ENCODE measurements around the gene SRSF3. TPM values are rescaled to one million over a fixed set of nuclear protein-coding genes. Genes with fewer than 3 reads are reported as not detected.

The SRSF3 gene
- 100 to 1,000 TPM; 281 to 422 (median 312) TPM for polyA plus RNA-seq (ENCODE audit: insufficient read length in 10 of 10)
- long read RNA-seq, donor 1, full-length matches to known transcripts, result 204 of 211 reads
- long read RNA-seq, donor 1, partial matches to known transcripts, result 7 of 211 reads
- long read RNA-seq, donor 1, other reads (novel, unspliced or antisense), result 0 of 211 reads
- long read RNA-seq, donor 2, full-length matches to known transcripts, result 170 of 185 reads
- long read RNA-seq, donor 2, partial matches to known transcripts, result 15 of 185 reads
- long read RNA-seq, donor 2, other reads (novel, unspliced or antisense), result 0 of 185 reads
- long read RNA-seq, donor 3, result 0 reads
- long read RNA-seq, donor 4, full-length matches to known transcripts, result 116 of 126 reads
- long read RNA-seq, donor 4, partial matches to known transcripts, result 5 of 126 reads
- long read RNA-seq, donor 4, other reads (novel, unspliced or antisense), result 5 of 126 reads
- long read RNA-seq, donor 5, full-length matches to known transcripts, result 209 of 241 reads
- long read RNA-seq, donor 5, partial matches to known transcripts, result 32 of 241 reads
- long read RNA-seq, donor 5, other reads (novel, unspliced or antisense), result 0 of 241 reads
- long read RNA-seq, donor 6, full-length matches to known transcripts, result 220 of 282 reads
- long read RNA-seq, donor 6, partial matches to known transcripts, result 56 of 282 reads
- long read RNA-seq, donor 6, other reads (novel, unspliced or antisense), result 6 of 282 reads
- long read RNA-seq, donor 7, full-length matches to known transcripts, result 150 of 160 reads
- long read RNA-seq, donor 7, partial matches to known transcripts, result 10 of 160 reads
- long read RNA-seq, donor 7, other reads (novel, unspliced or antisense), result 0 of 160 reads
- long read RNA-seq, donor 8, full-length matches to known transcripts, result 198 of 253 reads
- long read RNA-seq, donor 8, partial matches to known transcripts, result 55 of 253 reads
- long read RNA-seq, donor 8, other reads (novel, unspliced or antisense), result 0 of 253 reads
- long read RNA-seq, donor 9, full-length matches to known transcripts, result 26 of 26 reads
- long read RNA-seq, donor 9, partial matches to known transcripts, result 0 of 26 reads
- long read RNA-seq, donor 9, other reads (novel, unspliced or antisense), result 0 of 26 reads

GRCh38 chr6:36594029-36594815 lies at the start of gene SRSF3:
Gene SRSF3 (plus strand): TSS chr6:36594362. CDS start chr6:36596763, 2,401 bp downstream.
- peak; percentile 98 to 99 (median 98) for DNase-seq

- DNase-seq, result no peak
These were observed 48.3 kb upstream of the SRSF3 start for GRCh38 chr6:36545767-36546307.

DNA sequence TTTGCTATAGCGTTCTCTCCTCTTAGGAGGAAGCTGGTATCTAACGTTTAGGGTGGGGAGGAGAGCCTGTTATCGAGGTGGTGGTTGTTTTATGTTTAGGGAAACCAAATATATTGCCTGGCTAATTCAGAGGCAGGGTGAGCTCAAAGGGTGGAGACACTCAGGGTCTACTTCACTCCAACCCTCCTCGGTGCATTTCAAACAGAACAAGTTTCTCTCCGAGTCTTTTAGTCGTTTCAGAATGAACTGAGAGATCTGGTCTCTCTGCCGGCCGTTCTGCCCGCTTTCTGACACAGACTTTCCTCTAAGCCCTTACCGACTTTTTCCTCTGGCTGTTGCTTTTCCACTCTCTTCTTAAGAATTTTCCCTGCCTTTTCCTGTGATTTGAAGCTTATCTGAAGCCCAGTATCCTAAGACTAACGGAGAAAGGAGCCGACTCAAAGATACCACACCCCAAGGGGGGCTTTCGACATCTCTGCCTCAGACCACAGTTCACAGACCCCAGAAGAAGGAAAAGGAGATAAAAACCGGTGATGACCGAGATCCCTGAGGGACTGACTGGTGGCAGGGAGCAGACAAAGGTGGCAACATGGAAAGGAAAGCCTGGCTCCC lies 47.7 kb upstream of the SRSF3 start:
- DNase-seq, result peak in 2 of 3 donors; percentile 27 to 62

GRCh38 chr6:36546920-36547645 lies 47.1 kb upstream of the SRSF3 start, which contains the start of gene STK38:
Gene STK38 (minus strand): TSS chr6:36547479. CDS start chr6:36540202, 7,277 bp downstream.
- peak; percentile 87 to 96 (median 93) for DNase-seq

DNA sequence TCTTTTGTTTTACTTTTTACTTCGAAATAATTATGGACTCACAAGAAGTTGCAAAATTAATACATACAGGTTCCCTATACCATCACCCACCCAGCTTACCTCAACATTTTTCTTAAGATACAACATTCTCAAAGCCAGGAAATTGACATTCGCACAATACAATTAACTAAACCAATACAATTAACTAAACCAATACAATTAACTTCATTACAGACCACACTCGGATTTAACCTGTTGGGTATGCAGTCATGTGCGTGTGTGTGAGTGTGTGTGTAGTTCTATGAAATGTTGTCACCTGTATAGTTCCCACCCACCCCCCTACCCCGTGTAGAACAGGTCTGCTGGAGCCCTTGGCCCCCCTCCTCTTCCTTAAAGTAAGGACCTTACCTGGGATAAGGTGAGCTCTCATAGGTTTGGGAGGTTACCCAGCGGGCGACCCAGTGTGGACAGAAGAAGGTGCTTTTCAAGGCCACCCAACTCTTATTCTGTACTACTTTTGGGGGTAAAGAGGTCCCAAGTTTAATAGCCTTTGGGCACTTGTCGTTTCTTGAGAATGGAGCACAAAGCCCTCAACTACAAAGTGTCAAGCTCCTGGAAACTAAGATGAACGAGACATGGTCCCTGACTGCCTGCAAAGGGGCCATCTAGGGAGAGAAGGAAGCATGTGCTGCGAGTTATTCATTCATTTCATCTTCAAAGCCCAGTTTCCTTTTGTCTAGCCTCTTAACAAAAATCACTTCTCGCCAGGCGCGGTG lies 46.3 kb upstream of the SRSF3 start:
- DNase-seq, result no peak

DNA sequence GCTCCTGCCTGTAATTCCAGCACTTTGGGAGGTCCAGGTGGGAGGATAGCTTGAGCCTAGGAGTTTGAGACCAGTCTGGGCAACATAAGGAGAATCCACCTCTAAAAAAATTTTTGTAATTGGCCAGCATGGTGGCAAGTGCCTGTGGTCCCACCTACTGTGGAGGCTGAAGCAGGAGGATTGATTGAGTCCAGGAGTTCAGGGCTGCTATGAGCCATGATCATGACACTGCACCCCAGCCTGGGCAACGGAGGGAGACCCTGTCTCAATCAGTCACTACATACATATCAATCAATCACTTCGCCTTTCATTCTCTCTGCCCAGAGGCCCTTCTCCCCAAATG lies 45.8 kb upstream of the SRSF3 start:
- DNase-seq, result no peak

- DNase-seq, result no peak
These were observed 43.6 kb upstream of the SRSF3 start for GRCh38 chr6:36550473-36551000.

- DNase-seq, result no peak
These were observed 38.4 kb upstream of the SRSF3 start for GRCh38 chr6:36555750-36556252.

DNA sequence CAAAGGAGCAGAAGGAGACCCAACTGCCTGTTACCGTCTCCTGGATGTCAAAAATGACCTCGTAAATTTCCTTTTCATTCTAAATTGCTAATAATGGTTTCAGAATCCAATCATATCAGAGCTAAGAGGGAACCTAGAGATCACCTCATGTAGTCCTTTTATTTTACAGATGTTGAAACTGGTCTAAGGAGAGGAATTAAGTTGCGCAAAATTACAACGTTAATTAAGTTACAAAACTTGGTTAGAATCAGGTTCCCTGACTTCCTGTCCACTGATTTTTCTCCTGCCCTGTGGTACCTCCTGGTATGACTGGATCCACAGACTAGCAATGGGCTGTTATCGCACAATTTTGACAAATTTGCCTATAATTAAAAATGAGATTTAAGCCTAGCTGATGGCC lies 37.9 kb upstream of the SRSF3 start:
- DNase-seq, result no peak

- no peak for DNase-seq
These were observed 35.0 kb upstream of the SRSF3 start for GRCh38 chr6:36559011-36559793.

GRCh38 chr6:36560822-36561221 lies 33.3 kb upstream of the SRSF3 start:
- no peak for DNase-seq

DNA sequence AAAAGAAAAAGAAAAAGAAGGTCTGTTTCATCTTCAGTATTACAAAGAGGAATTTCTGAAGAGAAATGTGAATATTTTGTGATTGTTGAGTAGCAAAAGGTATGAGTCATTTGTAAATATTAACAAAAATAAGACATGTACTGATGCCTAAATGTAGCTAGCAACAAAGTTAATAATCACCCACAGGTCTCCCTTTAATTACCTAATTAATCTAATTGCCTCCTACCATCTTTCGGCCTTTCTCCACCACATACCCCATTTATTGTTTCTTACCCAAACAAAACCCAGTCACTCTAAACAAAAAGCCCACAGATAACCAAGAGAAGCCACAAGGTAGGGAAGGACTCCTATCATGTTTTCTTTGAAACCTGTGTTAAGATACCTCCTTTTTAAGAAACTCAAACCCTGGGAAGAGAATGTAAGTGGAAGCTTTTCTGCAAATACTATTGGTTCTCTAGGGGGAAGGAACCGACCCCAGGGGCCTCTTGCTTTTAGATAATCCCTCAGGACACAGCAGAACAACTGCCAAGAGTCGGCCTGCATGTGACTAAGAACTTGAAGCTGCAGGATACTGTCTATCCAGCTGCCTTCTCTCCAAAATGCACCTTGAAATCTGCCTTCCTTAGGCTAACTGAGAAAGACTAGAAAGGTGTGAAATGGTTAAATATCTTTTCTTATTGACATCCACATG lies 30.8 kb upstream of the SRSF3 start:
- no peak for DNase-seq

DNA sequence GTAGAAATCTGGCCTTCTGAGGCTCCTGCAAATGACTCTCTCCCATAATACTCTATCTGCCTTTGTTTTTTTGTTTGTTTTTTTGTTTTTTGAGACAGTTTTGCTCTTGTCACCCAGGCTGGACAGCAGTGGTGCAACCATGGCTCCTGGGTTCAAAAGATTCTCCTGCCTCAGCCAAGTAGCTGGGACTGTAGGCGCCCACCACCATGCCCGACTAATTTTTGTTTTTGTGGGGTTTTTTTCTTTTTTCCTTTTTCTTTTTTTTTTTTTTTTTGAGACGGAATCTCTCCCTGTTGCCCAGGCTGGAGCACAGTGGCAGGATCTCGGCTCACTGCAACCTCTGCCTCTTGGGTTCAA lies 30.3 kb upstream of the SRSF3 start:
- DNase-seq, result no peak

- no peak for DNase-seq
These were observed 27.7 kb upstream of the SRSF3 start for GRCh38 chr6:36566418-36566905.

DNA sequence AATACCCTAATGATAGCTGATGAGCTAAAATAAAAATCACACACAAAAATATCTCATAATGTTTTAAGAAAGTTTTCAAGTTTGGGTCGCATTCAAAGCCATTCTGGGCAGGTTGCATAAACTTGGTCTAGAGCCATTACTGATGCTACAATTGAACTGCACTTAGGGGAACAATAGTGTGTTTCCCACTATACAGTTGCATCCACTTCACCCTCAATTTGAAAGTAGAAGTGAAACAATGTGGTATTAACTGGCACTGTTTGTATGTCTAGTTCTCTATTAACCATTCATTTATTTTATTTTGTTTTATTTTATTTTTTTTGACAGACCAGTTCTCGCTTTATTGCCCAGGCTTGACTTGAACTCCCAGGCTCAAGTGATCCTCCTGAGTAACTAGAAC lies 23.9 kb upstream of the SRSF3 start:
- DNase-seq, result no peak

- no peak for DNase-seq
These were observed 22.8 kb upstream of the SRSF3 start for GRCh38 chr6:36571122-36572043.
